ENCODE measurements around the gene OR2S2.
"Not testable (repeated sequence)": the region's sequence is repeated elsewhere in the genome, so short reads cannot be mapped to it uniquely, and the experiment has no call there.

OR2S2 gene

GRCh38 chr9:35934069-35934468 is 23.9 kb downstream of the OR2S2 start:
- DNase-seq (ENCODE audit: low read depth in 2 of 2, low spot score in 1 of 2): not testable (repeated sequence)

GRCh38 chr9:35933550-35934067 is 24.3 kb downstream of the OR2S2 start:
- no peak for DNase-seq (ENCODE audit: low read depth in 2 of 2, low spot score in 1 of 2)

GRCh38 chr9:35932735-35933134 is 25.2 kb downstream of the OR2S2 start:
- DNase-seq (ENCODE audit: low read depth in 2 of 2, low spot score in 1 of 2): no peak

- no peak for DNase-seq (ENCODE audit: low read depth in 2 of 2, low spot score in 1 of 2)
Measured at GRCh38 chr9:35930989-35931388, 27.0 kb downstream of the OR2S2 start.

- DNase-seq (ENCODE audit: low read depth in 2 of 2, low spot score in 1 of 2): no peak
Measured at GRCh38 chr9:35930521-35930920, 27.4 kb downstream of the OR2S2 start.

GRCh38 chr9:35929453-35929718 is 28.6 kb downstream of the OR2S2 start:
- no peak for DNase-seq (ENCODE audit: low read depth in 2 of 2, low spot score in 1 of 2)

- DNase-seq (ENCODE audit: low read depth in 2 of 2, low spot score in 1 of 2): no peak
Measured at GRCh38 chr9:35928591-35929452, 29.1 kb downstream of the OR2S2 start.

GRCh38 chr9:35923927-35924763 is 33.8 kb downstream of the OR2S2 start:
- DNase-seq (ENCODE audit: low read depth in 2 of 2, low spot score in 1 of 2): no peak

GRCh38 chr9:35923598-35923926 is 34.4 kb downstream of the OR2S2 start:
- no peak for DNase-seq (ENCODE audit: low read depth in 2 of 2, low spot score in 1 of 2)

GRCh38 chr9:35920051-35920620 is 37.8 kb downstream of the OR2S2 start:
- no peak for DNase-seq (ENCODE audit: low read depth in 2 of 2, low spot score in 1 of 2)

GRCh38 chr9:35919212-35920008 is 38.5 kb downstream of the OR2S2 start:
- DNase-seq (ENCODE audit: low read depth in 2 of 2, low spot score in 1 of 2): no peak

- no peak for DNase-seq (ENCODE audit: low read depth in 2 of 2, low spot score in 1 of 2)
Measured at GRCh38 chr9:35918780-35919179, 39.2 kb downstream of the OR2S2 start.

- DNase-seq (ENCODE audit: low read depth in 2 of 2, low spot score in 1 of 2): no peak
Measured at GRCh38 chr9:35917261-35917660, 40.7 kb downstream of the OR2S2 start.

GRCh38 chr9:35915681-35916294 is 42.2 kb downstream of the OR2S2 start:
- DNase-seq (ENCODE audit: low read depth in 2 of 2, low spot score in 1 of 2): no peak

GRCh38 chr9:35914301-35914807 is 43.6 kb downstream of the OR2S2 start:
- no peak for DNase-seq (ENCODE audit: low read depth in 2 of 2, low spot score in 1 of 2)

- DNase-seq (ENCODE audit: low read depth in 2 of 2, low spot score in 1 of 2): not testable (repeated sequence)
Measured at GRCh38 chr9:35913429-35913828, 44.5 kb downstream of the OR2S2 start.

- DNase-seq (ENCODE audit: low read depth in 2 of 2, low spot score in 1 of 2): no peak
Measured at GRCh38 chr9:35912791-35913400, 45.1 kb downstream of the OR2S2 start.

- no peak for DNase-seq (ENCODE audit: low read depth in 2 of 2, low spot score in 1 of 2)
Measured at GRCh38 chr9:35911690-35912089, 46.3 kb downstream of the OR2S2 start.

- DNase-seq (ENCODE audit: low read depth in 2 of 2, low spot score in 1 of 2): no peak
Measured at GRCh38 chr9:35910613-35911359, 47.2 kb downstream of the OR2S2 start.
